ENCODE results near the gene FAM114A1. TPM values are rescaled to one million over a fixed set of nuclear protein-coding genes. Genes with fewer than 3 reads are reported as not detected.

Gene FAM114A1
- total and polyA plus RNA-seq, 5 donors = 13.9 to 48.2 (median 34.9) TPM

GRCh38 chr4:38832624-38833528 lies 34.7 kb upstream of the FAM114A1 start:
- no peaks in the 10 kb centered on the region for H3K27me3 ChIP-seq (ENCODE audit: control insufficient read depth, insufficient read depth)
- H3K4me3 ChIP-seq (ENCODE audit: low read length) = no peak overlapping the region
- intact Hi-C loops (cut with DNase I) = no loop called here
- no peaks in the 10 kb centered on the region for H3K9me3 ChIP-seq (ENCODE audit: control insufficient read depth, low read length)
- WGBS = 89% methylated on average over 7 of the region's 7 CpGs
- H3K4me1 ChIP-seq (ENCODE audit: control insufficient read depth, insufficient read depth, low read length) = no peaks in the 10 kb centered on the region
- no peak for DNase-seq
- no peak for ATAC-seq
- H3K27ac ChIP-seq (ENCODE audit: low read length) = no peak overlapping the region

- WGBS = 92% methylated on average over 4 of the region's 4 CpGs
- Histone ChIP-seq H3K4me3 (ENCODE audit: low read length) (no peak overlapping the region), H3K4me1 (ENCODE audit: control insufficient read depth, insufficient read depth, low read length) (no peaks in the 10 kb centered on the region), H3K9me3 (ENCODE audit: control insufficient read depth, low read length) (no peaks in the 10 kb centered on the region), H3K27ac (ENCODE audit: low read length) (no peak overlapping the region), H3K27me3 (ENCODE audit: control insufficient read depth, insufficient read depth) (no peaks in the 10 kb centered on the region)
- intact Hi-C loops (cut with DNase I) = no loop called here
- DNase-seq = no peak
- ATAC-seq = no peak
Measured at GRCh38 chr4:38834570-38834969, 33.0 kb upstream of the FAM114A1 start.

- Histone ChIP-seq H3K9me3 (ENCODE audit: control insufficient read depth, low read length) (no peaks in the 10 kb centered on the region), H3K4me1 (ENCODE audit: control insufficient read depth, insufficient read depth, low read length) (no peaks in the 10 kb centered on the region), H3K4me3 (ENCODE audit: low read length) (no peak overlapping the region), H3K27ac (ENCODE audit: low read length) (no peak overlapping the region), H3K27me3 (ENCODE audit: control insufficient read depth, insufficient read depth) (no peaks in the 10 kb centered on the region)
- ATAC-seq (no peak), DNase-seq (no peak)
- intact Hi-C loops (cut with DNase I) = no loop called here
Measured at GRCh38 chr4:38837334-38837733, 30.3 kb upstream of the FAM114A1 start.

GRCh38 chr4:38837849-38838248 lies 29.8 kb upstream of the FAM114A1 start:
- intact Hi-C loops (cut with DNase I) = no loop called here
- H3K9me3 ChIP-seq (ENCODE audit: control insufficient read depth, low read length) = no peaks in the 10 kb centered on the region
- no peaks in the 10 kb centered on the region for H3K4me1 ChIP-seq (ENCODE audit: control insufficient read depth, insufficient read depth, low read length)
- ATAC-seq (no peak), DNase-seq (no peak)
- no peak overlapping the region for H3K4me3 ChIP-seq (ENCODE audit: low read length)
- WGBS = 54% methylated on average over 2 of the region's 2 CpGs
- H3K27me3 ChIP-seq (ENCODE audit: control insufficient read depth, insufficient read depth) = no peaks in the 10 kb centered on the region
- H3K27ac ChIP-seq (ENCODE audit: low read length) = no peak overlapping the region

GRCh38 chr4:38842994-38843393 lies 24.6 kb upstream of the FAM114A1 start:
- no peaks in the 10 kb centered on the region for H3K4me1 ChIP-seq (ENCODE audit: control insufficient read depth, insufficient read depth, low read length)
- no peaks in the 10 kb centered on the region for H3K27me3 ChIP-seq (ENCODE audit: control insufficient read depth, insufficient read depth)
- no peak overlapping the region for H3K4me3 ChIP-seq (ENCODE audit: low read length)
- 78% methylated on average over 4 of the region's 4 CpGs for WGBS
- no peak overlapping the region for H3K27ac ChIP-seq (ENCODE audit: low read length)
- DNase-seq (no peak), ATAC-seq (no peak)
- intact Hi-C loops (cut with DNase I) = no loop called here
- no peaks in the 10 kb centered on the region for H3K9me3 ChIP-seq (ENCODE audit: control insufficient read depth, low read length)

- Histone ChIP-seq H3K27ac (ENCODE audit: low read length) (no peak overlapping the region), H3K4me3 (ENCODE audit: low read length) (no peak overlapping the region), H3K27me3 (ENCODE audit: control insufficient read depth, insufficient read depth) (no peaks in the 10 kb centered on the region), H3K9me3 (ENCODE audit: control insufficient read depth, low read length) (no peaks in the 10 kb centered on the region), H3K4me1 (ENCODE audit: control insufficient read depth, insufficient read depth, low read length) (no peaks in the 10 kb centered on the region)
- intact Hi-C loops (cut with DNase I) = no loop called here
- no peak for ATAC-seq
- WGBS = 95% methylated on average over 3 of the region's 3 CpGs
- no peak for DNase-seq
Measured at GRCh38 chr4:38846015-38846414, 21.6 kb upstream of the FAM114A1 start.

GRCh38 chr4:38855466-38855865 lies 12.1 kb upstream of the FAM114A1 start:
- DNase-seq (no peak), ATAC-seq (no peak)
- Histone ChIP-seq H3K4me1 (ENCODE audit: control insufficient read depth, insufficient read depth, low read length) (no peaks in the 10 kb centered on the region), H3K27me3 (ENCODE audit: control insufficient read depth, insufficient read depth) (no peaks in the 10 kb centered on the region), H3K27ac (ENCODE audit: low read length) (no peak overlapping the region), H3K9me3 (ENCODE audit: control insufficient read depth, low read length) (no peaks in the 10 kb centered on the region), H3K4me3 (ENCODE audit: low read length) (no peak overlapping the region)
- 82% methylated on average over 5 of the region's 5 CpGs for WGBS
- intact Hi-C loops (cut with DNase I) = no loop called here

GRCh38 chr4:38856046-38856445 lies 11.6 kb upstream of the FAM114A1 start:
- DNase-seq (no peak), ATAC-seq (peak; percentile 42 to 63)
- Histone ChIP-seq H3K4me1 (ENCODE audit: control insufficient read depth, insufficient read depth, low read length) (no peaks in the 10 kb centered on the region), H3K9me3 (ENCODE audit: control insufficient read depth, low read length) (no peaks in the 10 kb centered on the region), H3K27ac (ENCODE audit: low read length) (no peak overlapping the region), H3K4me3 (ENCODE audit: low read length) (peak overlapping the region; percentile 37), H3K27me3 (ENCODE audit: control insufficient read depth, insufficient read depth) (no peaks in the 10 kb centered on the region)
- 51% methylated on average over 4 of the region's 4 CpGs for WGBS
- intact Hi-C loops (cut with DNase I) = no loop called here

GRCh38 chr4:38856524-38857337 lies 10.9 kb upstream of the FAM114A1 start, which contains the start of gene TLR6:
Gene TLR6, minus strand, starts transcription at chr4:38856817. Its CDS starts 27,344 bp downstream, at chr4:38829473.
- DNase-seq = no peak
- 22% methylated on average over 8 of the region's 8 CpGs for whole genome bisulfite sequencing
- H3K27me3 ChIP-seq (ENCODE audit: control insufficient read depth, insufficient read depth) = no peaks in the 10 kb centered on the region
- peak within 1 kb of the TSS; percentile 67 for H3K27ac ChIP-seq (ENCODE audit: low read length)
- no peaks in the 10 kb centered on the region for H3K9me3 ChIP-seq (ENCODE audit: control insufficient read depth, low read length)
- peak; percentile 53 to 56 for ATAC-seq
- H3K4me3 ChIP-seq (ENCODE audit: low read length) = peak within 1 kb of the TSS; percentile 37
- intact Hi-C loops (cut with DNase I) = no loop called here
- H3K4me1 ChIP-seq (ENCODE audit: control insufficient read depth, insufficient read depth, low read length) = no peaks in the 10 kb centered on the region

GRCh38 chr4:38857354-38858096 lies 10.1 kb upstream of the FAM114A1 start:
- Histone ChIP-seq H3K4me3 (ENCODE audit: low read length) (no peak overlapping the region), H3K9me3 (ENCODE audit: control insufficient read depth, low read length) (no peaks in the 10 kb centered on the region), H3K27me3 (ENCODE audit: control insufficient read depth, insufficient read depth) (no peaks in the 10 kb centered on the region), H3K4me1 (ENCODE audit: control insufficient read depth, insufficient read depth, low read length) (no peaks in the 10 kb centered on the region), H3K27ac (ENCODE audit: low read length) (peak overlapping the region; percentile 67)
- WGBS = 35% methylated on average over 3 of the region's 3 CpGs
- ATAC-seq = peak; percentile 80 to 90
- intact Hi-C loops (cut with DNase I) = no loop called here
- peak in 1 of 3 donors; percentile 49 for DNase-seq

- Histone ChIP-seq H3K4me1 (ENCODE audit: control insufficient read depth, insufficient read depth, low read length) (no peaks in the 10 kb centered on the region), H3K27ac (ENCODE audit: low read length) (peak overlapping the region; percentile 53), H3K27me3 (ENCODE audit: control insufficient read depth, insufficient read depth) (no peaks in the 10 kb centered on the region), H3K9me3 (ENCODE audit: control insufficient read depth, low read length) (no peaks in the 10 kb centered on the region), H3K4me3 (ENCODE audit: low read length) (no peak overlapping the region)
- WGBS = 53% methylated on average over 3 of the region's 3 CpGs
- ATAC-seq = no peak
- DNase-seq = no peak
- intact Hi-C loops (cut with DNase I) = no loop called here
Measured at GRCh38 chr4:38858097-38858420, 9.5 kb upstream of the FAM114A1 start.
